ENCODE results near the gene TMEM30A.

TMEM30A gene

DNA sequence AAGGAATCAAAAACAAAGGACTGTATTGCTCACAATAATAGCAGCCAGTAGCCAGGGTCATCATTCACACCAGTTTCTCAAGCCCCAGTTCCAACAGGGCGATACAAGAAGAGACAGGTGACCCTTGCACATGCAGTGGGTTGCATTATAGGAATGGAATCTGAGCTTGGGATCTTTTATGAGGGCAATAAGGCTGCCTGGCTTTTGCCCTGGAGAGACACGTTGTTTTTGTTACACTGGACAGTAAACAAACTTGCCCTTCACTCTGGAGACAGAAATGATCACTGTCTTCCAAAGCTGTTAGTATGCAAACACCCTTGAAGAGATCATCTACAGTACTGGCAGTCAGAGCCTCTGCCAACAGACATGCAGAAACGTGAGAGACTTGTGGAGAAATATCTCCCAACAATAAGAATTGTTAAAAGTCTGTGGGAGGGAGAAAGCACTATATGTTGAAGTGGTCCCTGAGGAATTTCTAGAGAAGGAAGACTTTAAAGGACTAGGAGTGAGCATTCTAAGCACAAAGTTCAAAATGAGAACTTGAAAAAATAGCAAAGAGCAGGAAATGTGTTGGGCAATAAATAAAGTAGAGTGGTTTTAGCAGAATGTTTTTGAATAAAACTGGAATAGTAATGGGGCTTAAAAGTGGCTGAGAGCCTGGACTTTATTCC, 72.5 kb downstream of the TMEM30A start:
- no peak for DNase-seq

DNA sequence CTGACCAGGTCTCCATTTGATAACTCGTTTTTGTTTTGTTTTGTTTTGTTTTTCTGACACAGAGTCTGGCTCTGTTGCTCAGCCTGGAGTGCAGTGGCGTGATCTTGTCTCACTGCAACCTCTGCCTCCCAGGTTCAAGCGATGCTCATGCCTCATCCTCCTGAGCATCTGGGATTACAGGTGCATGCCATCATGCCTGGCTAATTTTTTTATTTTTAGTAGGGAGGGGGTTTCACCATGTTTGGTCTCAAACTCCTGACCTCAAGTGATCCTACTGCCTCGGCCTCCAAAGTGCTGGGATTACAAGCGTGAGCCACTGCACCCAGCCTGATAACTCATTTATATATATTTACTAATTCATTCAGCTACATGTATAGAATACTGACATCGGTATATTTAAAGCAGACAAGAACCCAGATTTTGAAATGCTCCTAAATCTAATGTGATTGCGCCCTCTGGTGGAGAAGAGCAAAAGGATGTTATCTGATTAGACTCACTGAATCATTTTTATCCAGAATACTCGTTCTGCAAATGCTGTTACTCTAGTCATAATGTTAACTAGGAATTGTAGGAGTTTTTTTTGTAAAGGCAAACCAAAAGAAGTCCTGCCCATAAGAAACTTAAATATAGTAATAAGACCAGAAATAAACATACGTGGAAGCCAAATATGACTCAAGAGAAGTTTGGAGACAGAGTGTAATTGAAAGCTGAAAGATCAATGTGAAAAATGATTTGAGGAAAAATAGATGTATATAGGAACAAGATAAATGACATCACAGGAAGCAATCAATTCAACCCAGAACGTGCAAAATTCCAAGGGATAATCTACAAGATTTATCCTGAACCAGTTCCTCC, 73.5 kb downstream of the TMEM30A start:
- peak in 1 of 2 experiments; percentile 63 for DNase-seq

DNA sequence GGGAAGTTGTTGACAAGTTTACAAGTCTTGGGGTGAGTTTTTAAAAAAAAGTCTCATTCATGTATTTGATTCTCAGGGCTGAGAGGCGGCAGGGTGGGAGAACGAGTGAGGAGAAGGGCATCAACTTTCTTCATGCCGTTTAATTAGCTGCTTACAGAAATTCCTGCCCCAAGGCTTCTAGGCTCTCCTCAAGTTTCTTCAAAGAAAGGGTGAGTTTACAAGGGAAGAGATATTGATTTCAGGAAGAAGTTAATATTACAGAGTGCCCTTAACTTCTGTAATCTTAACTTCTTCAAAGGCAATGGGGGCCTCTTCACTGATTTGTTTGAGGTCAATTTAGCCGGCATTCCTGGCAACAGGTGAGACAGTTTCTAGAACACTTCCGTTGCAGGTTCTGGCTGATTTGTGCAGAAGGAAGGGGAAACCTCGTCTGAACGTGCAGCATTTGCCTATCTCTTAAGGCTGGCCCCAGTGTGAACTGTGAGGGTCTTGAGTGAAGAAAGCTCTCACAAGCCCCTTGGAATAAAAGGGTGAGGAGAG, 75.3 kb downstream of the TMEM30A start:
- no peak for DNase-seq

DNA sequence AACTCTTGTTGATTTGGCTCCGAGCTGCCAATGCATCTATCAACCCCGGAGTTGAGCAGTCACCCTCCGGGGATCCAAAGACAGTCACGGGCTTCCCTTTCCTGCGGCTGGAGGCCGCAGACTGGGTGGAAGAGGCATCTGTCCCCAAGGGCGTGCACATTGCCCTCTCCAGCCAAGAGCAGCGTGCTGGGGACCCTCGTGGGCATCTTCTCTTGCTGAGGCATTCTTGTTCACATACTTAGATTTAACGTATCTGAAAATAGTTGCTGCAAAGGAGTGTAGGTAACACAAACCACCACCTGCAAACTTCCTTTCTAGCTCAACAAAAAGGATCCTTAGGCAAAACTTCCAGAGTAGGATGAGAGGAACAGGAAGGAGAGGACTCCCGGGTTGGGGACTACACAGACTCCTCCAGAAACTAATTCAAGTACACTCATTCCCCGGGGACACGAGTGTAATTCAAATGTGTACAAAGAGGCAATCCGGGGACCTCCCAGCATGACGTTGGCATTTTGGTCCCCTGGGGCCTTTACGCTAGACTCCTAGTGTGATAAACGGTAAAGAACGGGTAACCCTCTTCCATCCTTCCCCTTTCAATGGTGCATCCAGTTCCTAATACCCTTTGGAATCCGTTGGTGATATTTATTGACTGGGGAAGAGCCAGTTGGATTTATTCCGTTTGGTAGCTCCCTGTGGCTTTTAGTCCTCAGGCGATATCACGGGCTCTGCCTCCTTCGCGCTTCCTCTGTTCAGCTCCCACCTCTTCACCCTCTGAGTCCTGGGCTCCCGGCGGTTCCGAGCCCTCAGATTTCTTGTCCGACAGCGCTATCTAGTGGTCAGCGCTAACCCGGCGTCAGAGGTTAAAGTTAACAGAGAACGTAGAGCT, 76.1 kb downstream of the TMEM30A start:
- DNase-seq, result peak; percentile 24 to 69

DNA sequence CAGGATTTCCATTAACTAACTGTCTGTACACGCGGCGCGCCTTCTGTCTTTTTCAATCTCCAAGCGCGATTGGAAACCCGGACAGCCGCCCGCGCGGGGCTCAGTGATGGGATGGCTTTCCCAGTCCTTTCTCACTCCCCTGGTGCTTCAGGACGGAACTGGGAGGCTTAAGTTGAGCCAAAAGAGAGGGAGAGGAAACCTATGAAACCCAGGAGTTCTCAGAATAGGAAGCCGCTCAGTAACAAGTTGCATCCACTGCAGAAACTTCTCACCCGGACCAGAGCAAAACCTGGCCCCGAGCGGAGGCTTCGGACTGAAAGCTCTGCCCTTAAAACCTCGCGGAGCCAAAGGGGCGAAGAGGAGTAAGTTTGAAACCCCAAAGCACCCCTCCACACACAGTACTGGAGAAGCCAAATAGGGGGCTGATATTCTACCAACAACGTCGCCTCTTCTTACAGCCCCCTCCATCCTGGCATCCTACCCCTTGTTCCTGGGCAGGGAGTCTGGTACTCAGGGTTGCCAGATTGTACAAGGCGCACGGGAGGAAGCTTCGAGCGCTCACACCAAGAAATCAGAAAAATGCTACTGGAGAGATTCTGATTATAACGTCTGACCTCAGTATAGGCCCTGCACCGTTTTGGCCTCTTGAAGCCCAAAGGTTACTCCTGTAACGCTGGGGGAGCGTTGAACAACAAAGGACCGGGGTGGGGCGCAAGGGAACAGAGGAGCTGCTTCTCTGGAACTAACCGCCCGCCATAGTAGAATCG, 77.8 kb downstream of the TMEM30A start:
- DNase-seq, result no peak

DNA sequence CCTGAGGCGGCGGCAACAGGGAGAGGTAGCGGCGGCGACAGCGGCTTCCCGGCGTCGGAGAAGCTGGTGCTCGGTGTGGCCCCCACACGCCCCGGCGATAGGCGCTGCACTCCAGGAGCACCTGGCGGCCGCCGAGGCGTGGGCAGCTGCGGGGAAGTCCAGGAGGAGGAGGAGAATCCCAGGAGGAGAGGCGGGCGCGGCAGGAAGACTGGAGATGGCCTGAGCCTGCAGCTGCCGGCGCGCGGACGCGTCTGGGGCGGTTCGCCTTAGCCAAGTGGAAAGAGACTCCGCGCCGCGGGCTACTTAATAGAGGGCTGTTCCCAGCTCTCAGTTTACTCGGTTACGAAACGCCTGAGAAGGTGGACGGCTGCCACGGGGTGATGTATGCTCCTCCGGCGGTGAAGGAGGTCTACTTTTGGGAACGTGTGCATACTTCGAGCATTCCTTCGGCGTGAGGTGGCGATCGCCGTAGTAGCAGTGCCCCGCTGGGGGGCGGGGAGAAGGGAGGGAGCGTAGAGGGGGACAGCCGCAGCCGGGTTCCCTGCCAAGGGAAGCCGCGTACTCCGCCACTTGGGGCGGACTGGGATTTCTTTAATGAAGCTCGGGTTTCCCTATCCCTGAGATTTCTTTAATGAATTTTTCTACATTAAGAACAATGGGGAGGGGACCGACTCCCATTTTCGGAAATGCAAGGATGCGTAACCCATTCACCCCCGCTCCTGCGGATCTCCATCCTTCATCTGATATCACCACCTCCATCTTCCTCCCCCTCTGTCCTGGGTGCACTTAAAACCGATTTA, 78.6 kb downstream of the TMEM30A start, which contains the start of gene COL12A1:
COL12A1 (minus strand) TSS at position 278 of the 800 bp plus-strand sequence. CDS start 3,261 bp downstream, outside the sequence.
- DNase-seq, result peak; percentile 42 to 80

DNA sequence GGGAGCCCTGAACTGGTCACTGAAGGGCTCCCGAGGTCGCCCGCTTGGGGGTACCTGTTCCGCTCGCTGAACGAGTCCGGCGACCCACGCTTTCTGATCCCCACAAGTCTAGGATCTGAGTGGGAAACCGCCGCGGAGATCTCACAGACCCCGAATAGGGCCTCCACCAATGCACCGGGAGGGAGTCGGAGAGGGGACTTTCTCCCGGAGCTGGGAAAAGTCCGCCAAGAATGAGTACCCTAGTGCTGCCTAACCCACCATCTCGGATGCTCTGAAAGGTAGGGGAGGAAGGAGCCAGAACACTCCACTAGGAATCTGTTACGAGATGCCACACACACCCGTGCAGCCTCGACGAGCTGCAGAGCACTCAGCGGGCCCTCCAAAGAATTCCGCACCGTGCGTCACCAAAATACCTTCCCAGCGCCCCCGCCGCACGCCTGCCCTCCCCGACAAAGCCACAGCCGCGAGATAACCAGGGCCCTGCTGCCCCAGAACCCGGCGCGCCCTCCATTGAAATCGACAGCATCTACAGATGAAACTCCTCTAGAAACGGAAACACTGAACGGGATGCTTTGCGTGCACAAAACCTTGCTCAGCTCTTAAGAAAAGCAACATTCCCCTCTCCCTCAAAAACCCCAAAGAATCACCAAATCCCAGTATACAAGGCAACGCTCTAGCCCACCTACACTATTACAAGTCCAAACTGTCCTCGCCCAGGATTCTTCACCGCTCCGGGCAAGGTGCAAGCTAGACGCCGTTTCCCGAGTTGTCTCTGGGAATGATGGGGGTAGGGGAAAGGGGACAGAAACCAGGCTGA, 79.4 kb downstream of the TMEM30A start:
- DNase-seq, result peak; percentile 5 to 34

DNA sequence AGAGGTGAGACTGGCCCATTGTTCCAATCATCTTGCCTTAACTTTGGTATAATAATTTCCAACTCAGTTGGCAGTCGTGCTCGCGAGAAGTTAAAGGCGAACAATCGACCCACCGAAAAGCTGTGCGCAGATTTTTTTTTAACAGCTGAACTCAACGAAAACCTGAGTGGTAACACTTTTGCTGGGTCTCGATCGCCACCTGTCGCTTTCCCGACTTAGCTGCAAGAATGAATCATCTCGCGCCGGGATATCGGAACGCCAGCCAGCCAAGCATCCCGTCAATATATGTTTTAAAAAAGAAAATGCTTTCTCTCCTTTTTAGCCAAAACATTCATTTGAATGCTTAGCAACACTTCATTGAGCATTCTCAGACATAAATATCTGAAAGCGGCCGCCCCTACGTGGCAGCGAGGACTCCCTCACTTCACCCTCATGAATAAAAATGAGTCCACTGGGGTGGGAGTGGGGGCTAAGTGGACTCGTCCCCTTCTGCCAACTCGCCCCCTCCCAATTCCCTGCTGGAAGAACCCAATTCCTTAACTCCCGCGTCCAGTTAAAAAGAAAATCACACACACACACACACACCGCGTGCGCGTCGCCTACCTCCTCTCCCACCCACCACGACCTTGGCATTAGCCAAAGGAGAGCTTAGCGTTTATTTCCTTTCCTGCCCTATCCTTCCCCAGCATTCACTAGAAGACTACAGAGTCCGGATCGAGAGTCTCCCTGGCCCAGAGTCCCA, 80.2 kb downstream of the TMEM30A start:
- DNase-seq, result peak; percentile 44 to 77

DNA sequence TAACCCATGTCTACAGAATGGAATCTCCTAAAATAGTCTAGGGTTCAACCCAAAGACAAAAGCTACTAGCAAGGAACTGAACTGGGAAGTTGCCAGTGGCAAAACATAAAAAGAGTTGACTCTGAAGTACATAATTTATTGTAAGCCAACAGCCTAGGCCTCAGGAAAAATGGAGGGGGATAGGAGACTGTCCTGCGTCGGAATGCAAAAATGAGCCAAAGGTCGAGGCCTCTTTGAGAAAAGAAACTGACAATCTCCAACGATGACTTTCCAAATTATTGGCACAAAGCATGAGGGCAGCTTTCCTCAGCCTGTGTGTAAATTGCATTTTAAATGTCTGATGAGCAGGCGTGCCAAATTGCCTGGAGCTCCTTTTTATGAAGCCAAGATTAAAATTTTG, 80.9 kb downstream of the TMEM30A start:
- no peak for DNase-seq

All from SW 1271 (cell line).